Measurements from ENCODE around the gene NUDT6. TPM values are rescaled to one million over a fixed set of nuclear protein-coding genes. Genes with fewer than 3 reads are reported as not detected.
"Not testable (repeated sequence)": the region's sequence is repeated elsewhere in the genome, so short reads cannot be mapped to it uniquely, and the experiment has no call there.

NUDT6 gene
- total and polyA plus RNA-seq, 9 donors = 6.6 to 9.4 (median 7.9) TPM

GRCh38 chr4:122858705-122859104, 63.7 kb downstream of the NUDT6 start:
- no peaks in the 10 kb centered on the region for H3K36me3 ChIP-seq (ENCODE audit: control insufficient read depth, insufficient read depth, low read length)
- peak; percentile 64 for DNase-seq
- no peaks in the 10 kb centered on the region for H3K27me3 ChIP-seq (ENCODE audit: control insufficient read depth, insufficient read depth, low read length)
- no peak overlapping the region for H3K27ac ChIP-seq (ENCODE audit: low read length)
- H3K4me3 ChIP-seq (ENCODE audit: low read length) = no peak overlapping the region
- peaks cover 9% of the 10 kb centered on the region for H3K4me1 ChIP-seq (ENCODE audit: control insufficient read depth, insufficient read depth, low read length)
- no CpG with 5 or more reads among the region's 2 CpGs for WGBS (ENCODE audit: insufficient coverage)
- no peaks in the 10 kb centered on the region for H3K9me3 ChIP-seq (replicated peaks; ENCODE audit: control insufficient read depth, low read depth, low read length)

- Histone ChIP-seq H3K4me1 (ENCODE audit: control insufficient read depth, insufficient read depth, low read length) (peaks cover 9% of the 10 kb centered on the region), H3K4me3 (ENCODE audit: low read length) (no peak overlapping the region), H3K9me3 (replicated peaks; ENCODE audit: control insufficient read depth, low read depth, low read length) (no peaks in the 10 kb centered on the region), H3K27ac (ENCODE audit: low read length) (no peak overlapping the region), H3K27me3 (ENCODE audit: control insufficient read depth, insufficient read depth, low read length) (no peaks in the 10 kb centered on the region), H3K36me3 (ENCODE audit: control insufficient read depth, insufficient read depth, low read length) (no peaks in the 10 kb centered on the region)
- WGBS (ENCODE audit: insufficient coverage) = no CpG with 5 or more reads among the region's 2 CpGs
- no peak for DNase-seq
Observed at GRCh38 chr4:122857160-122857559, 65.2 kb downstream of the NUDT6 start.

GRCh38 chr4:122855353-122855890, 67.0 kb downstream of the NUDT6 start:
- peak overlapping the region; percentile 91 for H3K27ac ChIP-seq (ENCODE audit: low read length)
- no peak for DNase-seq

DNA sequence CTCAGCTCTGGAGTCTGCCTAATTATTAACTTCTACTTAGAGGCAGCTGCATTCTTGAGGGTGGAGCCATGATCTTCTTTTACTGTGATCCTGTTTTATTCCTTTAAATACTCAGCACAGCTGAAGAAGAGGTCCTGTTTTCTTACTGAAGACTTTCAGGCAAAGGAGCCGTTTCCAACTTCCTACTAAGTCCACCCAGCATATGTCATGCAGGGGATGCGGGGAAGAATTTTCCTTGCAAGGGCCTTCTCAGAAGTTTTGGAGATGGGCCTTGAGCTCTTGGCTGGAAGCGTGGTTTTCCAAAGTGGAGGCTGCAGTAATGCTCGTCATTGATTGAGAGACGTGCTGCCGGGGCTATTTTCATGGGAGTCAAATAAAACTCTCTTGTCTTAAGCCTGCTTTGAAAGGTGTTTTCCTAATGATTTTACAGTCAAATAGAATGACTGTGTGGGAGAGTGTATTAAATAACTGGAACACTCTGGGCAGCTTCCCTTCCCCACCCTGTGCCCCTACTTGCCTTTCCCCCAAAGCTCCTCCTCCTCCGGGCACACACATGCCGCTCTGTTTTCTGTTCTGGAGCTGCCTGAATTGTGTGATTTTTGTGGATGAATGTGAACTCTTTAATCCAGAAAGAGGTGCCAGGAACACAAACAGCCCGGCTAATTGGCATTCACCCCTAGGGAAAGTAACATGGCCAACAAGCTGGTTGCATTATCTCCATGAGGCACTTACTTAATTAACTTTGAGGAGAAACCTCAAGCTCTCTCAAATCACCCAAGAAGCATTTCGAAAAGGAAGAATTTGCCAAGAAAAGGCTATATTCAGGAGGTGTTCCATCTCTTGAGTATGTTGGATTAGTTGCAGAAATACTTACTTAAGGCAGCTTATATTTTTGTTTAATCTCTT, 67.7 kb downstream of the NUDT6 start:
- Histone ChIP-seq H3K4me3 (ENCODE audit: low read length) (no peak overlapping the region), H3K27ac (ENCODE audit: low read length) (peak overlapping the region; percentile 91), H3K4me1 (ENCODE audit: control insufficient read depth, insufficient read depth, low read length) (peaks cover 9% of the 10 kb centered on the region), H3K9me3 (replicated peaks; ENCODE audit: control insufficient read depth, low read depth, low read length) (no peaks in the 10 kb centered on the region), H3K27me3 (ENCODE audit: control insufficient read depth, insufficient read depth, low read length) (no peaks in the 10 kb centered on the region), H3K36me3 (ENCODE audit: control insufficient read depth, insufficient read depth, low read length) (no peaks in the 10 kb centered on the region)
- WGBS (ENCODE audit: insufficient coverage) = 30% methylated on average over 6 of the region's 10 CpGs
- DNase-seq = peak; percentile 99

More at GRCh38 chr4:122855353-122855890, 67.0 kb downstream of the NUDT6 start:
- whole genome bisulfite sequencing (ENCODE audit: insufficient coverage) = no CpG with 5 or more reads among the region's 2 CpGs
- Histone ChIP-seq H3K27me3 (ENCODE audit: control insufficient read depth, insufficient read depth, low read length) (no peaks in the 10 kb centered on the region), H3K9me3 (replicated peaks; ENCODE audit: control insufficient read depth, low read depth, low read length) (no peaks in the 10 kb centered on the region), H3K4me1 (ENCODE audit: control insufficient read depth, insufficient read depth, low read length) (peaks cover 9% of the 10 kb centered on the region), H3K4me3 (ENCODE audit: low read length) (no peak overlapping the region), H3K36me3 (ENCODE audit: control insufficient read depth, insufficient read depth, low read length) (no peaks in the 10 kb centered on the region)

- no peaks in the 10 kb centered on the region for H3K9me3 ChIP-seq (replicated peaks; ENCODE audit: control insufficient read depth, low read depth, low read length)
- peaks cover 9% of the 10 kb centered on the region for H3K4me1 ChIP-seq (ENCODE audit: control insufficient read depth, insufficient read depth, low read length)
- no peaks in the 10 kb centered on the region for H3K27me3 ChIP-seq (ENCODE audit: control insufficient read depth, insufficient read depth, low read length)
- no peak for DNase-seq
- H3K4me3 ChIP-seq (ENCODE audit: low read length) = no peak overlapping the region
- no peak overlapping the region for H3K27ac ChIP-seq (ENCODE audit: low read length)
- H3K36me3 ChIP-seq (ENCODE audit: control insufficient read depth, insufficient read depth, low read length) = no peaks in the 10 kb centered on the region
Observed at GRCh38 chr4:122851568-122851967, 70.8 kb downstream of the NUDT6 start.

DNA sequence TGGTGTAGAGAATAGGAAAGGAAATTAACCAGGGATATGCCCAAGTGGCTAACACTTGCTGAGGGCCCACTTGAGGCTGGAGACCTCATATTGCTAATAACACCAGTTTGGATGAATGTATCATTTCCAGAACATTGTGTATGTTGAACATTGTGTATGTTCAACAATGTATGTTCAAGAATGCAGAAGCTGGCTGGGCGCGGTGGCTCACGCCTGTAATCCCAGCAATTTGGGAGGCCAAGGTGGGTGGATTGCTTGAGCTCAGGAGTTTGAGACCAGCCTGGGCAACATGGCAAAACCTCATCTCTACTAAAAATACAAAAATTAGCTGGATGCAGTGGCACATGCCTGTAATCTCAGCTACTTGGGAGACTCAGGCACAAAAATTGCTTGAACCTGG, 72.6 kb downstream of the NUDT6 start:
- not testable (repeated sequence) for H3K4me1 ChIP-seq (ENCODE audit: control insufficient read depth, insufficient read depth, low read length); H3K27ac ChIP-seq (ENCODE audit: low read length); H3K36me3 ChIP-seq (ENCODE audit: control insufficient read depth, insufficient read depth, low read length); H3K27me3 ChIP-seq (ENCODE audit: control insufficient read depth, insufficient read depth, low read length); DNase-seq; H3K9me3 ChIP-seq (replicated peaks; ENCODE audit: control insufficient read depth, low read depth, low read length); H3K4me3 ChIP-seq (ENCODE audit: low read length)
- no CpG with 5 or more reads among the region's 3 CpGs for WGBS (ENCODE audit: insufficient coverage)

- Histone ChIP-seq H3K27me3 (ENCODE audit: control insufficient read depth, insufficient read depth, low read length) (no peaks in the 10 kb centered on the region), H3K27ac (ENCODE audit: low read length) (no peak overlapping the region), H3K4me1 (ENCODE audit: control insufficient read depth, insufficient read depth, low read length) (no peaks in the 10 kb centered on the region), H3K36me3 (ENCODE audit: control insufficient read depth, insufficient read depth, low read length) (no peaks in the 10 kb centered on the region), H3K9me3 (replicated peaks; ENCODE audit: control insufficient read depth, low read depth, low read length) (no peaks in the 10 kb centered on the region), H3K4me3 (ENCODE audit: low read length) (no peak overlapping the region)
- no peak for DNase-seq
- 80% methylated on average over 1 of the region's 1 CpG for WGBS (ENCODE audit: insufficient coverage)
Observed at GRCh38 chr4:122847931-122848330, 74.5 kb downstream of the NUDT6 start.

DNA sequence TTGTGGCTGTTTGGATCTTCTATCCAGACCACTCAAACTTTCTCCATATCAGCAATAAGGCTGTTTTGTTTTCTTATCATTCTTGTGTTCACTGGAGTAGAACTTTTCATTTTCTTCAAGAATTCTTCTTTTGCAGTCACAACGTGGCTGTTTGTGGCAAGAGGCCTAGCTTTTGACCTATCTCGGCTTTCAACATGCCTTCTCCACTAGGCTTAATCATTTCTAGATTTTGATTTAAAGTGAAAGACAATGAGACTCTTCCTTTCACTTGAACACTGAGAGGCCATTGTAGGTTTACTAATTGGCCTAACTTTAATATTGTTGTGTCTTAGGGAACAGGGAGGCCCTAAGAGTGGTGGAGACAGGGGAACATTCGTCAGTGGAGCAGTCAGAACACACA, 76.6 kb downstream of the NUDT6 start:
- no peaks in the 10 kb centered on the region for H3K9me3 ChIP-seq (replicated peaks; ENCODE audit: control insufficient read depth, low read depth, low read length)
- H3K27ac ChIP-seq (ENCODE audit: low read length) = no peak overlapping the region
- H3K4me1 ChIP-seq (ENCODE audit: control insufficient read depth, insufficient read depth, low read length) = no peaks in the 10 kb centered on the region
- no peaks in the 10 kb centered on the region for H3K36me3 ChIP-seq (ENCODE audit: control insufficient read depth, insufficient read depth, low read length)
- H3K4me3 ChIP-seq (ENCODE audit: low read length) = no peak overlapping the region
- H3K27me3 ChIP-seq (ENCODE audit: control insufficient read depth, insufficient read depth, low read length) = no peaks in the 10 kb centered on the region
- DNase-seq = no peak
- no CpG with 5 or more reads among the region's 3 CpGs for WGBS (ENCODE audit: insufficient coverage)

DNA sequence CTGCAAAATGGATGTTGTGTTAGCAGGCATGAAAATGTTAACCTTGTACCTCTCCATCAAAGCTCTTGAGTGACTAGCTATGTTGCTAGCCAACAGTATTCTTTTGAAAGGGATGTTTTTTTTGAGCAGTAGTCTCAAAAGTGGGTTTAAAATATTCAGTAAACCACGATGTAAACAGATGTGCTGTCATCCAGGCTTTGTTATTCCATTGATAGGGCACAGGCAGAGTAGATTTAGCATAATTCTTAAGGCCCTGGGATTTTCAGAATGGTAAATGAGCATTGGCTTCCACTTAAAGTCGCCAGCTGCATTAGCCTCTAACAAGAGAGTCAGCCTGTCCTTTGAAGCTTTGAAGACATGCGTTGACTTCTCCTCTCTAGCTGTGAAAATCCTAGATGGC, 77.3 kb downstream of the NUDT6 start:
- Histone ChIP-seq H3K27me3 (ENCODE audit: control insufficient read depth, insufficient read depth, low read length) (no peaks in the 10 kb centered on the region), H3K27ac (ENCODE audit: low read length) (no peak overlapping the region), H3K9me3 (replicated peaks; ENCODE audit: control insufficient read depth, low read depth, low read length) (no peaks in the 10 kb centered on the region), H3K4me3 (ENCODE audit: low read length) (no peak overlapping the region), H3K4me1 (ENCODE audit: control insufficient read depth, insufficient read depth, low read length) (no peaks in the 10 kb centered on the region), H3K36me3 (ENCODE audit: control insufficient read depth, insufficient read depth, low read length) (peaks cover 5% of the 10 kb centered on the region)
- 80% methylated on average over 1 of the region's 3 CpGs for WGBS (ENCODE audit: insufficient coverage)
- no peak for DNase-seq

DNA sequence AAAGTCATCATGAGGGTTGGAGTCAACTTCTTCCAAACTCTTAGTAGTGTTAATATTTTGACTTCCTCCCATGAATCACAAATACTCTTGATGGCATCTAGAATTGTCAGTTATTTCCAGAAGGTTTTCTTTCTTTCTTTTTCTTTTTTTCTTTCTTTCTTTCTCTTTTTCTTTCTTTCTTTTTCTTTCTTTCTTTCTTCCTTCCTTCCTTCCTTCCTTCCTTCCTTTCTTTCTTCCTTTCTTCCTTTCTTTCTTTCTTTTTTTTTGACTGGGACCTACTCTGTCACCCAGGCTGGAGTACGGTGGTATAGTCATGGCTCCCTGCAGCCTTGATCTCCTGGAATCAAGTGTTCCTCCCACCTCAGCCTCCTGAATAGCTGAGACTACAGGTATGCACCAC, 78.0 kb downstream of the NUDT6 start:
- DNase-seq; H3K4me1 ChIP-seq (ENCODE audit: control insufficient read depth, insufficient read depth, low read length); H3K27ac ChIP-seq (ENCODE audit: low read length); H3K27me3 ChIP-seq (ENCODE audit: control insufficient read depth, insufficient read depth, low read length); H3K9me3 ChIP-seq (replicated peaks; ENCODE audit: control insufficient read depth, low read depth, low read length); H3K4me3 ChIP-seq (ENCODE audit: low read length): not testable (repeated sequence)
- WGBS (ENCODE audit: insufficient coverage) = no CpG with 5 or more reads among the region's 1 CpG
- peaks cover 10% of the 10 kb centered on the region for H3K36me3 ChIP-seq (ENCODE audit: control insufficient read depth, insufficient read depth, low read length)
